GM19395 (cell line): ENCODE measurements around the gene B3GNT9.

Source experiments
- ATAC-seq: cut with Tn5 transposase; IDR thresholded peaks from one replicate; pipeline ENCODE4 v1.9.1; 2021; ENCODE audit warnings: mild to moderate bottlenecking, moderate library complexity; ENCODE audit not compliant: unreplicated experiment

B3GNT9 gene

DNA sequence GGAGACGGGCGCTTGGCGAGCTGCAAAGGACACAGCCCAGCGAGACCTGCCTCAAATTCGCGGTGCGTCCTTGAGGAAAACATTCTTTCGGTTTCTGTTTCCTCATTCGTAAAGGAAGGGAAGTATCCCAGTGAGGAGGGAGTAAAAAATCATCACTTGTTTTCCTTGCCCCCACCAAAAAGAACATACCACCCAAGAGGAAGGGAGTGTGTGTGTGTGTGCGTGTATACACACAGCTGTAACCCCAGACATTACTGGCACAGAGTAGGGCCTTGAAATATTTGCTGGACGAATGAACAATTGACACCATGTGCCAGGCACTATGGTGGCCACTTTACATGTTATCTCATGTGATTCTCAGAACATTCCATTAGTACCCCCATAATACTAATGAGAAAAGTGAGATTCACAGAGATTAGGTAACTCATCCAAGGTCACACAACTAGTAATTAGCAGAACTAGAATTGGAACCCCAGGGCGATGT, 34.9 kb upstream of the B3GNT9 start:
- no peak for ATAC-seq

- ATAC-seq, result no peak
Measured at GRCh38 chr16:67184995-67185650, 34.3 kb upstream of the B3GNT9 start.

- peak; percentile 9 for ATAC-seq
Measured at GRCh38 chr16:67184453-67184994, 33.7 kb upstream of the B3GNT9 start.

- ATAC-seq, result peak; percentile 92
Measured at GRCh38 chr16:67183627-67184452, 33.0 kb upstream of the B3GNT9 start, which contains the start of gene MATCAP1. MATCAP1 (minus strand) TSS chr16:67183963; CDS start chr16:67180610, 3,353 bp downstream.

- no peak for ATAC-seq
Measured at GRCh38 chr16:67183284-67183626, 32.5 kb upstream of the B3GNT9 start.

GRCh38 chr16:67182288-67182687, 31.5 kb upstream of the B3GNT9 start:
- ATAC-seq, result no peak

DNA sequence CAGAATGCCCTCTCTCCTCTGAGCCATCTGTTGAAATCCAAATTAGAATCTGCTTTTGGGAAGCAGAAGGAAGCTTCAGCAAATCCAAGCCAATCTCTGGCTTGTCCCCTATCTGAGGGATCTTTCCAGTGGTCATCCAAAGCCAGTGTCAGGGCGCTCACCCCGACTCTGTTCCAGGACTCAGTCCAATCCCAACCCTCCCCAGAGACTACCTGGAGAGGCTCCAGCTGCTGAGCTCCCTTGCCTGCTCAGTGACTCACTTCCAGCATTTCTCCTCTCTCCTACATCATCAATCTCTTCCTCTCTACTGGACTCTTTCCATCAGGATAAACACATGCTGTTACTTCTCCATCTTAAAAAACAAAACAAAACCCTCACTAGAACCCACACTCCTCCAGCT, 30.5 kb upstream of the B3GNT9 start:
- ATAC-seq, result no peak

- ATAC-seq, result no peak
Measured at GRCh38 chr16:67180166-67180565, 29.4 kb upstream of the B3GNT9 start.

DNA sequence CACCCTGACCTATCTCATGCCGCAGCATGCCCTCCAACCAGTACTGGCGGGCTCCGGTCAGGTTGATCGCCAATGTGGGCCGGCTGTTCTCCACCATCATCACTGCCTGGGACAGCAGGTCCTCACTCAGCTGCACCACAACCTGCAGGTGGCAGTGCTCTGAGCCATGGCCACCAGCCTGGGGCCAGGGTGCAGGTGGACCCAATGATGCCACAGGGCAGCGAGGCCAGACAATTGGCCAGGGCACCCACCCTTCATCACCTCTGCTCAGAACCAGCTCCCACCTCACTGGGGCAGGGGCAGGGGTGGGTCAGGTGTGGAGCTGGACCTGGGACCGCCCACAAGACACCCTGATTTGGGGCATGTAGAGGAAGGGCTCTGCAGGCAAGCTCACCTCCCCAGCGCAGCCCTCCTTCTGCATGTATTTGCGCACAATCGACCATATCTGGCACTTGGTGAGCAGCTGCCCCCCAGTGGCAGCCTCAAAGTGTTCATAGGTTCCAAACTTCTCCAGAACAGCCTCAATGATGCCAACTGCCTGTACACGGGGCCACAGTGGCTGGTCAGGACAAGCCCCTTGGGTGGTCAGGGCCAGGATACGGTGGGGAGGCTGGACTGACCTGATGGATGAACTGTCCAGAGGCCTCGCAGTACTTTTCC, 28.8 kb upstream of the B3GNT9 start:
- ATAC-seq, result no peak

DNA sequence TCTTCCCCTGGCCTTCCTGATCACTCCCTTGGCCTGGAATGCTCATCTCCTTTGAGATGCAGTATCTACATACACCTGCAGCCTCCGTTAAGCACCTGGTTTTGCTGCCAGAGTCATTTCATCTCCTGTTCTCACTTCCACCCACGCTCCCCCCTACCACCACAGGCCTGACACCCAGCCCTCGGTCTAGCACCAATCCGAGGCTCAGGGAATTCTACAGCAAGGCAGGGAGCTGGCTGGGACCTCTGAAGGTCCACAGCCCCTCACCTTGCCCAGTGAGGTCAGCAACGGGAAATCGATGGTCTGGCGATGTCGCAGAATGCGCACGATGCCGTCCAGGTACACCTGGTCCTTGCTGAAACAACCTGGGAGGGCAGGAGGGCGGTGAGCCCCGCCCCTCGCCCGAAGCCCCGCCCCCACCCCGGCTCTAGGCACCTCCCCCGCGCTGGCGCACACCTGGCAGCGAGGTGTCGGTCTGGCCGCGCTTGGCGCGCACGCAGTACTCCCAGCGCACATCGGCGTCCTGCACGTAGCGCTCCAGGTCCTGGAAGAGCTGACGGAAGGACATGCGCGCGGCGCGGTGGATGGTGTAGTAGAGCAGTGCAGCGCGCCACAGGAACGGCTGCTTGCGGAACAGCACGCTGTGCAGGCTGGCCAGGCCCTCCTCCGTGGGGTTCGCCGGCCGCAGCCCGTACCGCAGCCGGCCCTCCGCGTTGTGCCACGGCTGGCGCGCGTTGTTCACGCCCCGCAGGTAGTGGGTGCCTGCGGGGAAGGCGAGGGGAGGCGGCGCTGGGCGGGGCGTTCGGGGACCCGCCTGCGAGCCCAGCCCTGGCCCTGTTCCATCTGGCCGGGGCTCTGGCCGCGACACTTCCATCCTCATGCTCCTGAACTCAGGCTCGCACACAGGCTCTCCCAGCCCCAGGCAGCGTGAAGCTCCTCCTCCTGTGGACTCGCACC, 27.2 kb upstream of the B3GNT9 start:
- ATAC-seq, result no peak

GRCh38 chr16:67176662-67177061, 25.9 kb upstream of the B3GNT9 start:
- ATAC-seq, result no peak

GRCh38 chr16:67174706-67175231, 24.0 kb upstream of the B3GNT9 start:
- ATAC-seq, result no peak

DNA sequence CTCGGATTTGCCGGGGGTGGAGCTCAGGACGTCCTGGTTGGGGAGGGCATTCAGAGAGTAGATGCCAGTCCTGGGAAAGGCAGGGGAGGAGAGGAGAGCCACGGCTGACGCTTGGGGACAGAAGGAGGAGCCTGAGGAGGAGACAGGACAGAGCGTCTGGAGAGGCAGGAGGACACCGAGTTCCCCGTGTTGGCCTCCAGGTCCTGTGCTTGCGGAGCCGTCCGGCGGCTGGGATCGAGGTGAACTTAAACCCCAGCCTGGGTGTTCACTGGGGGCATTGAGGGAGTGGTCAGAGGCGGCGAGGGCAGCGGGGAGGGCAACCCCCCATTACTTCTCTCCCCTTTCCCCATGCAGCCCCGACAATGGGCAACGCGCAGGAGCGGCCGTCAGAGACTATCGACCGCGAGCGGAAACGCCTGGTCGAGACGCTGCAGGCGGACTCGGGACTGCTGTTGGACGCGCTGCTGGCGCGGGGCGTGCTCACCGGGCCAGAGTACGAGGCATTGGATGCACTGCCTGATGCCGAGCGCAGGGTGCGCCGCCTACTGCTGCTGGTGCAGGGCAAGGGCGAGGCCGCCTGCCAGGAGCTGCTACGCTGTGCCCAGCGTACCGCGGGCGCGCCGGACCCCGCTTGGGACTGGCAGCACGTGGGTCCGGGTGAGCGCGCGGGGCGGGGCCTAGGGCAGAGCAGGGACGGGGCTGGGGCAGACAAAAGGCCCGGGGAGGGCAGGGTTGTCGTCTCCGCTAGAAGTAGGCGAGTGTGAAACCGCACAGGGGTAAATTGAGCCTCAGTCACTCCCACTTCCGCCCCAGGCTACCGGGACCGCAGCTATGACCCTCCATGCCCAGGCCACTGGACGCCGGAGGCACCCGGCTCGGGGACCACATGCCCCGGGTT, 23.3 kb upstream of the B3GNT9 start:
- peak; percentile 42 for ATAC-seq

- ATAC-seq, result no peak
Measured at GRCh38 chr16:67173323-67173722, 22.5 kb upstream of the B3GNT9 start.

DNA sequence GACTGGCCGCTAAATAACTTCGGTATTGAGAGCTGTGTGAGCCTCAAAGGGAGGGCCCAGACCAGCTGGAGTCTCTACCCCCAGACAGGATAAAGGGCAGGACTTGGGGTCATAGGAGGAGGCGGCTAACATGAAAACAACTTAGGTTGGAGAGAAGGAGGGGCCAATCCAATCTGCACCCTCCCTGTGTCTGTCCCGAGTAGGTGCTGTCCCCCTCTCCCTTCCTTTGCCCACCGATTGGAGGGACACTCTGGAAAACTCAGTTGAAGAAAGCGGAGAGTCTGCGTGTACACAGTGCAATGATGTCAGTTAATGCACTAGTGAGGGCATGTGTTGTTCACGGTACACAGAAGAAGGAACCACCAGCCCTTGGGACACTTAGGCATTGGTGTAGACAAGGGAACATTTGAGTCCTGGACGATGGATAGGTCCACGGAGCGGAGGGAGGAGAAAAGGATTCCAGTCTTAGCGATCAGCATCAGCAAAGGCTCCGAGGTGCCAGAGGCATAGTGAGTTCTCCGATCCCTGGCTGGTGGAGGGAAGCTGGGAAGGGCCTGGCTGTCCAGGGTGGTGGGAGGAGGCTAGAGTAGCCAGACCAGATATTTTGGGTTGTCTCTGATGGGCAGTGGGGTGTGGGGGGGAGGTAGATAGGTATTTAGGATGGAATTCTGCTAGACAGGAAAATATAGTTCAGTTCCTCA, 20.3 kb upstream of the B3GNT9 start:
- no peak for ATAC-seq

- peak; percentile 36 for ATAC-seq
Measured at GRCh38 chr16:67170168-67170948, 19.6 kb upstream of the B3GNT9 start, which contains the start of gene NOL3. NOL3 (plus strand) TSS chr16:67170538.

- ATAC-seq, result no peak
Measured at GRCh38 chr16:67169642-67170167, 18.9 kb upstream of the B3GNT9 start.
